ENCODE measurements around the gene NR2F6.

NR2F6 gene

DNA sequence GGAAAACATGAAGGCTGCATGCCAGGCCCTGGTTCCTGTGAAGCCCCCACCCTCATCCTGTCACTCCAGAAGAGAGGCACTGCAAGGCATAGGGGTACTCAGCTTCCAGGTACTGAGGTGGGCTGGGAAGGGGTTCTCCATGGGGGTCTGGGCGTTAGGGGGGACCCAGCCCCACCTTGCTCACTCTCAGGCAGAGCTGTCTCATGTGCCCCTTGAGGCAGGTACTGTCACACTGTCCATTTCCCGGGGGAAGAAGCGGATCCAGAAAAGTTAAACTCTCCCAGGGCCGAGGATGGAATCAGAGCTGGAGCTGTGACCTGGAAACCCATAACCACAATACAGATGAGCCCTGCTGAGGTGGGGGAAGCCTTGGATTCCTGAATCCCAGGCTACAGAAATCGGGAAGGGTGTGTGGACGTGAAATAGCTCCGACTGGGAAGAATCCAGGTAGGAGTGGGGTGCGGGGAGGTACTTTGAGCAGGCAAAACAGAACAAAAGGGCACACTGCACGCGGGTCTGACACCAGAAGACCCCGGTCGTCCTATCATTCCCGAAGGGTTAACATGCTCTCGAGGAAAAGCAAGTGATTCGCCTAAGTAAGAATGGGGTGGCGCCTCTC is 31.1 kb downstream of the NR2F6 start:
- Histone ChIP-seq H3K27me3 (ENCODE audit: insufficient read depth, insufficient read length) (no peaks in the 10 kb centered on the region), H3K4me3 (ENCODE audit: insufficient read length, low read depth) (peak overlapping the region; percentile 73), H3K9me3 (ENCODE audit: insufficient read depth, low read length) (no peaks in the 10 kb centered on the region), H3K9ac (ENCODE audit: insufficient read length, low read depth) (peak overlapping the region; percentile 95), H3K36me3 (ENCODE audit: insufficient read depth, insufficient read length, low read length) (peaks cover 67% of the 10 kb centered on the region), H3K4me1 (ENCODE audit: insufficient read depth, insufficient read length) (peaks cover 11% of the 10 kb centered on the region)
- no peak for DNase-seq (ENCODE audit: low read depth, low spot score)
- no peak for TF ChIP-seq YY1 (IDR thresholded peaks at IDR 0.05; ENCODE audit: insufficient read depth, insufficient read length)
- TF ChIP-seq ZNF274 (IDR thresholded peaks at IDR 0.05; ENCODE audit: low read depth, low read length): no peak
- TF ChIP-seq SUZ12 (IDR thresholded peaks at IDR 0.05; ENCODE audit: extremely low read depth, insufficient read depth, insufficient read length): no peak

DNA sequence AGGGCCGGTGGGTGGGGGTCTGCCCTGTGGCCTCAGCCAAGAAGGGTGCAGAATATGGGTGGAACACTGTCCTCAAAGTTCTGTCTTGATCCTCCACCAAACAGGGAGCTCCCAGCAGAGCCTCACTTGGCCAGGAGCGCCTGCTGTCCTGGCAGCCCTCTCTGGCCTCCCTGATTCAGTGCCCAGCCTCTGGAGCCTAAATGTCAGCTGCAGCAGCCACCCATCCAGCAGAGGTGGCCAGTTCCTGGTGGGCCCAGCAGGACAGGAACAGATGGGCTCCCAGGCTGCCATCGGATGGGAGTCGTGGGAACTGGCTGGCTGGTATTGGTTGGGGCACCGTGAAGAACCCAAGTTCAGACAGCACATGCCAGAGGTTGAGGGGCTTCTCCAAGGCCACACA is 32.4 kb downstream of the NR2F6 start:
- no peak overlapping the region for H3K9ac ChIP-seq (ENCODE audit: insufficient read length, low read depth)
- H3K9me3 ChIP-seq (ENCODE audit: insufficient read depth, low read length): no peaks in the 10 kb centered on the region
- no peaks in the 10 kb centered on the region for H3K27me3 ChIP-seq (ENCODE audit: insufficient read depth, insufficient read length)
- TF ChIP-seq YY1 (IDR thresholded peaks at IDR 0.05; ENCODE audit: insufficient read depth, insufficient read length) (no peak), ZNF274 (IDR thresholded peaks at IDR 0.05; ENCODE audit: low read depth, low read length) (no peak), SUZ12 (IDR thresholded peaks at IDR 0.05; ENCODE audit: extremely low read depth, insufficient read depth, insufficient read length) (no peak)
- peaks cover 21% of the 10 kb centered on the region for H3K4me1 ChIP-seq (ENCODE audit: insufficient read depth, insufficient read length)
- H3K4me3 ChIP-seq (ENCODE audit: insufficient read length, low read depth): no peak overlapping the region
- peaks cover 71% of the 10 kb centered on the region for H3K36me3 ChIP-seq (ENCODE audit: insufficient read depth, insufficient read length, low read length)
- no peak for DNase-seq (ENCODE audit: low read depth, low spot score)

DNA sequence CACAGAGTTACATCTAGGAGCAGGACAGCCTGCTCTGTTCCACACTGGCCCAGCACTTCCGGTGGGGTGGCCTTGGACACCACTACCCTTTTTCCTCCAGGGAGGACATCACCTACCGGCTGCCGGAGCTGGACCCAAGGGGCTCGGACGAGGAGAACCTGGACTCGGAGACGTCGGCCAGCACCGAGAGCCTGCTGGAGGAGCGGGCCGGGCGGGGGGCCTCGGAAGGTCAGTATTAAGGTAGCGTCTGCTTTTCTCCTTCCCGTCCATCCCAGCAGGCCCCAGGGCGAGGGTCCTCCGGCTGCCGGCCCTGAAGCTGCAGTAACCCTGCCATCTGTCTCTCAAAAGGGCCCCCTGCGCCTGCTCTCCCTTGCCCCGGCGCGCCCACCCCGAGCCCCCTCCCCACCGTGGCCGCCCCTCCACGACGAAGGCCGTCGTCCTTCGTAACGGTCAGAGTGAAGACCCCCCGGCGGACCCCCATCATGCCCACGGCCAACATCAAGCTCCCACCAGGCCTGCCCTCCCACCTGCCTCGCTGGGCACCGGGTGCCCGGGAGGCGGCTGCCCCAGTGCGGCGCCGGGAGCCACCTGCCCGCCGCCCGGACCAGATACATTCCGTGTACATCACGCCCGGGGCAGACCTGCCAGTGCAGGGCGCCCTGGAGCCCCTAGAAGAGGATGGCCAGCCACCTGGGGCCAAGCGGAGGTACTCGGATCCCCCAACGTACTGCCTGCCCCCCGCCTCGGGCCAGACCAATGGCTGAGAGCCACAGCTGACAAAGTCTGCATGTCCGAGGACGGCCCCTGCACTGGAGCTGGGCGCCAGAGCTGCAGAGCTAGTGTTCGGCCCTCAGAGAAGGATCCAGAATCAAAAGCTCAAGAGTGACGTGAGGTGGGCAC is 33.9 kb downstream of the NR2F6 start:
- no peaks in the 10 kb centered on the region for H3K27me3 ChIP-seq (ENCODE audit: insufficient read depth, insufficient read length)
- H3K4me1 ChIP-seq (ENCODE audit: insufficient read depth, insufficient read length): peaks cover 21% of the 10 kb centered on the region
- peak overlapping the region; percentile 13 for H3K9ac ChIP-seq (ENCODE audit: insufficient read length, low read depth)
- H3K4me3 ChIP-seq (ENCODE audit: insufficient read length, low read depth): no peak overlapping the region
- TF ChIP-seq YY1 (IDR thresholded peaks at IDR 0.05; ENCODE audit: insufficient read depth, insufficient read length) (no peak), ZNF274 (IDR thresholded peaks at IDR 0.05; ENCODE audit: low read depth, low read length) (no peak), SUZ12 (IDR thresholded peaks at IDR 0.05; ENCODE audit: extremely low read depth, insufficient read depth, insufficient read length) (no peak)
- no peak for DNase-seq (ENCODE audit: low read depth, low spot score)
- peaks cover 61% of the 10 kb centered on the region for H3K36me3 ChIP-seq (ENCODE audit: insufficient read depth, insufficient read length, low read length)
- no peaks in the 10 kb centered on the region for H3K9me3 ChIP-seq (ENCODE audit: insufficient read depth, low read length)

DNA sequence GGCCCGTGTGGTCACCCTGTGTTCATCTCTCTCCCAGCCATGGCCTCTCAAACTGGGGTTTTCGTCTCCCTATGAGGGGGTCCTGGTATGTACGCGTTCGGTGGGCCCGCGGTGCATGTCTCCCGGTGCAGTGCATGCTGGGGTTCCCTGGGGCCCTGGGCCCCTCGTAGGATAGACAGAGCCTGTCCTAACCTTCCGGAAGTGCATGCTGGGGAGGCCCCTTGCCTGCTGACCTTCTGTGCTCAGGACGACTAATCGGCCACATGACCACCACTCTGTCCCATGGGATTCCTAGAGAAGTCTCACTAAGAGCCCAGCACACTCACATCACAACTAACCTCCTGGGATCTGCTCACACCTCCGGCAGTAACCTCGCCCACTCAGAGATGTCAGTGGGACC is 35.4 kb downstream of the NR2F6 start:
- Histone ChIP-seq H3K9ac (ENCODE audit: insufficient read length, low read depth) (no peak overlapping the region), H3K9me3 (ENCODE audit: insufficient read depth, low read length) (no peaks in the 10 kb centered on the region), H3K27me3 (ENCODE audit: insufficient read depth, insufficient read length) (no peaks in the 10 kb centered on the region), H3K4me3 (ENCODE audit: insufficient read length, low read depth) (no peak overlapping the region), H3K4me1 (ENCODE audit: insufficient read depth, insufficient read length) (peaks cover 20% of the 10 kb centered on the region), H3K36me3 (ENCODE audit: insufficient read depth, insufficient read length, low read length) (peaks cover 69% of the 10 kb centered on the region)
- DNase-seq (ENCODE audit: low read depth, low spot score): no peak
- TF ChIP-seq ZNF274 (IDR thresholded peaks at IDR 0.05; ENCODE audit: low read depth, low read length) (no peak), SUZ12 (IDR thresholded peaks at IDR 0.05; ENCODE audit: extremely low read depth, insufficient read depth, insufficient read length) (no peak), YY1 (IDR thresholded peaks at IDR 0.05; ENCODE audit: insufficient read depth, insufficient read length) (no peak)

DNA sequence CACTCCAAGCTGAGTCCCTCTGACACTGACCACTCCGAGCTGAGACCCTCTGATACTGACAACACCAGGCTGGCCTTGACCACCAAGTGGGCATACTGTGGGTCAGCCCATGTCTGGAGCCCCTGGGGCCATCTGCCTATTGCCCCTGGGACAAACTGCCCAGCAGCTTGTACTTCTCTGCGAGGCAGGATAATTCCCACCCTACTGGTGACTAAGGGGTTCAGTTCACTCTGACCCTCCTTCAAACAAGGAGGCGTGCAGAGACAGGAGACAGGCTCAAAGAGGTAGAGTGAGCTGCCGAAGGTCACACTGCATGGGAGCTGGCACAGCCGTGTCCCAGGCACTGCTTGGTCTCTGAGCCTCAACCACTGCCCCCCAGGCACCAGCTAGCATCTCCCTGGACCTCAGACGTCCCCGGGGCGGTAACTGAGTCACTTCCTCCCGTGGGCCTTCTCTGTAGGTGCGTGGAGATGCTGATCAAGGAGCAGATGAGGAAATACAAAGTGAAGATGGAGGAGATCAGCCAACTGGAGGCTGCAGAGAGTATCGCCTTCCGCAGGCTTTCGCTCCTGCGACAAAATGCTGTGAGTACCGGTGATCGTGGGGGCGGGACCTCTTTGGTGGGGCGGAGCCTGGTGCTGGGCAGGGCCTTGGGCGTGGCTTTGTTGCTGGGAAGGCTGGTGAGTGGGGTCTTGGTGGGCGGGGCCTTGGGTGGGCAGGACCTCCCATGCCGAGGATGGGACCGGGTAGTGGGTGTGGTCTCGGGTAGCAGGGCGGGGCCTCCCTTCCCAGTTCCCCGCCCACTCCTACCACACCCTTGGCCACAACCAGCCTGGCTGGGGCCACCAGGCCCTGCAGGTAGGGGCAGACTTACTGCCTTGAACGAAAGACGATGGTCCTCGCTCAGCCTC is 36.3 kb downstream of the NR2F6 start:
- DNase-seq (ENCODE audit: low read depth, low spot score): peak; percentile 89
- Histone ChIP-seq H3K4me1 (ENCODE audit: insufficient read depth, insufficient read length) (peaks cover 22% of the 10 kb centered on the region), H3K36me3 (ENCODE audit: insufficient read depth, insufficient read length, low read length) (peaks cover 73% of the 10 kb centered on the region), H3K9me3 (ENCODE audit: insufficient read depth, low read length) (no peaks in the 10 kb centered on the region), H3K4me3 (ENCODE audit: insufficient read length, low read depth) (no peak overlapping the region), H3K9ac (ENCODE audit: insufficient read length, low read depth) (peak overlapping the region; percentile 72), H3K27me3 (ENCODE audit: insufficient read depth, insufficient read length) (no peaks in the 10 kb centered on the region)
- no peak for TF ChIP-seq ZNF274 (IDR thresholded peaks at IDR 0.05; ENCODE audit: low read depth, low read length)
- no peak for TF ChIP-seq SUZ12 (IDR thresholded peaks at IDR 0.05; ENCODE audit: extremely low read depth, insufficient read depth, insufficient read length)
- TF ChIP-seq YY1 (IDR thresholded peaks at IDR 0.05; ENCODE audit: insufficient read depth, insufficient read length): no peak

DNA sequence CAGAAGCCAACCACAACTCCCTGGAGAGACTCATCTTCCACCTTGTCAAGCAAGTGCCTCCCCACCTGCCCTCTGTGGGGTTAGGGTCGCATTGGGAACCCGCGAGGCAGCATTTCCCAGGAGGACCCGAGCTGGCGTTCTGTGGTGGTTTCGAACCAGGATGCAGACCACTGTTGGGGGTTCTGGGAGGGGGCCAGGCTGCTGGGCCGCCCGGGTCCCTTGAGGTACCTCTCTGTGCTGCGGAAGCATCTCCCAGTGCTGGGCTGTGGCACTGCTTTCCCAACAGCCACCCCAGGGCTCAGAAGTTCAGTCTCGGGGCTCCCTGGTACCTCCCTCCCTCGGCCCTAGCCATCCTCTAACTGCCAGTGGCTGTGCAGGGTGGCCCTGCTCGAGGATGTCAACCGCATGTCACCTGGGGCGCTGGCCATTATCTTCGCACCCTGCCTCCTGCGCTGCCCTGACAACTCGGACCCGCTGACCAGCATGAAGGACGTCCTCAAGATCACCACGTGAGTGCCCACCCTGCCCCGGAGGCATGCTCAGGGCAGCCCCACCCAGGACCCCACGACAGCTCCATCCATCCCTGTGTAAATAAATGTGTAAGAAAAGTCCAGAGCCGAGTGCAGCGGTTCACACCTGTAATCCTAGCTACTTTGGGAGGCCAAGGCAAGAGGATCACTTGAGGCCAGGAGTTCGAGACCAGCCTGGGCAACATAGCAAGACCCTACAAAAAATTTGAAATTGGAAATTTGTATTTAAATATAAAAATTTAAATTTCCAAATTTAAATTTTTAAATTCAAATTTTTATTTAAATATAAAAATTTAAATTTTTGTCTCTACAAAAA is 38.8 kb downstream of the NR2F6 start:
- H3K36me3 ChIP-seq (ENCODE audit: insufficient read depth, insufficient read length, low read length): peaks cover 77% of the 10 kb centered on the region
- DNase-seq (ENCODE audit: low read depth, low spot score): no peak
- no peak overlapping the region for H3K9ac ChIP-seq (ENCODE audit: insufficient read length, low read depth)
- no peaks in the 10 kb centered on the region for H3K9me3 ChIP-seq (ENCODE audit: insufficient read depth, low read length)
- TF ChIP-seq YY1 (IDR thresholded peaks at IDR 0.05; ENCODE audit: insufficient read depth, insufficient read length): no peak
- TF ChIP-seq ZNF274 (IDR thresholded peaks at IDR 0.05; ENCODE audit: low read depth, low read length): no peak
- no peak for TF ChIP-seq SUZ12 (IDR thresholded peaks at IDR 0.05; ENCODE audit: extremely low read depth, insufficient read depth, insufficient read length)
- no peaks in the 10 kb centered on the region for H3K27me3 ChIP-seq (ENCODE audit: insufficient read depth, insufficient read length)
- H3K4me3 ChIP-seq (ENCODE audit: insufficient read length, low read depth): no peak overlapping the region
- peaks cover 22% of the 10 kb centered on the region for H3K4me1 ChIP-seq (ENCODE audit: insufficient read depth, insufficient read length)

Data from NT2/D1 (cell line).